Measurements from ENCODE around the gene NWD2.

DNA sequence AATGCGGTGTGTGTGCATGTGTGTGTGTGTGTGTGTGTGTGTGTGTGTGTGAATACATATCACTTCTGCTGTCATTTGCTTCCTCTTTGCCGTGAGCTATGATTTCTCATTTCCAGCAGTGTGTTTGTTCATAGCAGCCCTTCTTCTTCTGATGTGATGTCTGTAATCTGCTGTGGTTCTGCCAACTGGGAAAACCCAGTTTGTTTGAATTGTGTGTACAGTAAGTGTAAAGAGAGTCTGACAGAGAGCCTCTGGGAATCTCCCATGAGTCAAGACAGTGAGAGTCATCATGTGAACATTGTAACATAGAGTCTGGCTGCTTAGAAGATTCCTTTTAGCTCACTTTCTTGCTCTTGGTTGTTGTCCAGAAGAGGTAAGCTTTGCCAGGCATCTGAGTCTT, 8.4 kb upstream of the NWD2 start:
- TF ChIP-seq, protein P1, sequence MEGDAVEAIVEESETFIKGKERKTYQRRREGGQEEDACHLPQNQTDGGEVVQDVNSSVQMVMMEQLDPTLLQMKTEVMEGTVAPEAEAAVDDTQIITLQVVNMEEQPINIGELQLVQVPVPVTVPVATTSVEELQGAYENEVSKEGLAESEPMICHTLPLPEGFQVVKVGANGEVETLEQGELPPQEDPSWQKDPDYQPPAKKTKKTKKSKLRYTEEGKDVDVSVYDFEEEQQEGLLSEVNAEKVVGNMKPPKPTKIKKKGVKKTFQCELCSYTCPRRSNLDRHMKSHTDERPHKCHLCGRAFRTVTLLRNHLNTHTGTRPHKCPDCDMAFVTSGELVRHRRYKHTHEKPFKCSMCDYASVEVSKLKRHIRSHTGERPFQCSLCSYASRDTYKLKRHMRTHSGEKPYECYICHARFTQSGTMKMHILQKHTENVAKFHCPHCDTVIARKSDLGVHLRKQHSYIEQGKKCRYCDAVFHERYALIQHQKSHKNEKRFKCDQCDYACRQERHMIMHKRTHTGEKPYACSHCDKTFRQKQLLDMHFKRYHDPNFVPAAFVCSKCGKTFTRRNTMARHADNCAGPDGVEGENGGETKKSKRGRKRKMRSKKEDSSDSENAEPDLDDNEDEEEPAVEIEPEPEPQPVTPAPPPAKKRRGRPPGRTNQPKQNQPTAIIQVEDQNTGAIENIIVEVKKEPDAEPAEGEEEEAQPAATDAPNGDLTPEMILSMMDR (IDR thresholded peaks at IDR 0.05): no peak
- TF ChIP-seq POLR2AphosphoS5 (IDR thresholded peaks at IDR 0.05; ENCODE audit: insufficient read depth in 1 of 2, low read depth in 1 of 2) (no peak), POLR2A (IDR thresholded peaks at IDR 0.05) (no peak)

All from vagina (tissue), 2 donors.